ENCODE measurements around the gene MTCP1. TPM values are rescaled to one million over a fixed set of nuclear protein-coding genes. Genes with fewer than 3 reads are reported as not detected.

The MTCP1 gene
- total RNA-seq, 4 donors from 2014 or later: 1.0 to 8.6 (median 2.2) TPM

DNA sequence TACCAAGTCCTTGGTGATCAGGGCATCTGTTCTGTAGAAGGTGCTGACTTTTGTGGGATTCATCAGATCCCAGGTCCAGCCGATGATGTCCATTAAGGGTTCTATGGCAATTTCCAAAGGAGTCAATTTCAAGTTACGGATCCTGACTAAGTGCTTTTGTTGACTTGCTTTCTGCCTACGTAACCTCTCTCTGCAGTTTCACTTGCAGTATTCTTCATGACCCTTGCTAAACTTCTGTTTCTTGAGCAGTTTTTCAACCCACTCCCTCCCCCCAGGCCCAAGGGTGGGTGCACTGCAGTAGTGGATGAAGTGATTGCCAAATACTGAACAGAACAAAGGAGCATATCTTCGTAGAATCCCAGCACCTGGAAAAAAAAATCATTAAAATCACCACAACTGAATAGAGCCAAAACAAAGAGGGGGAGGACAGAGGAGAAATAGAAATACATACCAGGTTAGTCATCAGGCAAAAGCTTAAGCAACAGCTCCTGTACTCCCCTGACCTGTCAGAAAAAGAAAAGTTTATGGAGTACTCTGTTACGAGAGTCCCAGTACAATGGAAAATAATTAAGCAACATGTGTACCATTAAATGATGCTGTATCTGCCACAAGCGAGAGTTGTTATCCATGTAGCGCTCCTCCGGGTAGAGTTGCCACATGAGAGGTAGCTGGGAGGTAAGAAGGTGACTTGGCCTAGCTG, 5.8 kb downstream of the MTCP1 start:
- no peak for TF ChIP-seq CTCF (IDR thresholded peaks at IDR 0.05; ENCODE audit: low read depth)

- no peak for TF ChIP-seq CTCF (IDR thresholded peaks at IDR 0.05; ENCODE audit: low read depth)
Observed at GRCh38 chrX:155061760-155062159, 9.2 kb downstream of the MTCP1 start.

- no peak for TF ChIP-seq CTCF (IDR thresholded peaks at IDR 0.05; ENCODE audit: low read depth)
Observed at GRCh38 chrX:155056877-155057792, 13.8 kb downstream of the MTCP1 start.

DNA sequence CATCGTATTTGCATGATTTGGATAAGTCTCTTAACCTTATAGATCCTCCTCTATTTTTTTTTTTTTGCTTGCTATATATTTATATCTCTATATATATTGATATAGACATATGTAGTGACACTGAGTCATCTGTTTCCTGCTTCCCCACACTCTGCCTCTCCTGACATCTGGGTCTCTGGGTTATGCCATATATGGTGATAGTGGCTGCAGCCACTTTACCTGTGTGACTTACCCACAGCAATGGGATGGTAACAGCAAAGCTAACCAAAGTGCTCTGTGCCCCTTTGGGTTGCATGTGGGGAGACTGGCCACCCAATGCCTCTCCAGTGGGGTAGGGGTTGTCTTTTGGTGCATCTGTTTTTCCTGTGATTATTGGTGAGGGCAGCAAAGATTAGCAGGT, 14.5 kb downstream of the MTCP1 start:
- TF ChIP-seq CTCF (IDR thresholded peaks at IDR 0.05; ENCODE audit: low read depth): no peak

DNA sequence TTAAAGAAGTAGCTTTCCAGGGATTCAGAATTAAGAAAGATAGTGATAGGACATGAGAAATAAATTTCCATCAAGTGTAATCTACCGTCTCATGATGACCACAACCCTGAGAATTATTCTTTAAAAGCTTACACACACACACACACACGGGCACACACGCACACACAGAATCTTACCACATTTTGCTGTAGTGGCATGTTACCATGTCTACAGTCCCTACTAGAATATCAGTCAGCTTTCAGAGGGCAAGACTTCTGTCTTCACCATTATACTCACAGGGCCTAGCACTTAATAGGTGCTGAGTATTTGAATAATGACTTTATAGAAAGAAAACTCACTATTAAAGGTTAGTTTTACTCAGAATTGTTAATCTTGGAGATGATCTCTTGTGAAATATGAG, 15.4 kb downstream of the MTCP1 start:
- TF ChIP-seq CTCF (IDR thresholded peaks at IDR 0.05; ENCODE audit: low read depth): no peak

DNA sequence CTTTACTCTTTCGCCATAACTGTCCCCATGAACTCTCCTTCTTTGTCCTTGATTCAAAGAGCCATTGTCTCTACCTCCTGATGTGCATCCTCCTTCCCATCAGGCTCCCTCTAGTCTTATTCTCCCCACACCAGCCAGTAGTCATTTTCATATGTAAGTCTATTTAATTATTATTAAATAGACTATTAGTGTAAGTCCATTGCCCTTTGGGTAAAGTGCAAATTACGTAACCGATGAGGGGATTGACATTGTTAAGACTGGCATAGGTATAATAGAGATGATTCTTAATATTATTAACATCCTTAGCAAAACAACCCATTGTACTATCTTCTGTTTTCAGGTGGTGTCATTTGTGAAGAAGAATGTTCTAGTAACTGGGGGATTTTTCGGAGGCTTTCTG, 16.7 kb downstream of the MTCP1 start:
- TF ChIP-seq CTCF (IDR thresholded peaks at IDR 0.05; ENCODE audit: low read depth): no peak

GRCh38 chrX:155053656-155054055, 17.3 kb downstream of the MTCP1 start:
- TF ChIP-seq CTCF (IDR thresholded peaks at IDR 0.05; ENCODE audit: low read depth): no peak
